LNCaP clone FGC (cell line): Measurements from ENCODE around the gene CSTF2.

ENCODE experiments used
- DNase-seq: peaks from one replicate; pipeline ENCODE4 v3.0.0-alpha.2; 2011; ENCODE audit warnings: low read depth
- H3K4me3 ChIP-seq: 2 replicates; pipeline ENCODE4 v1.5.1; 2011; ENCODE audit warnings: mild to moderate bottlenecking, low read depth, low read length, control low read depth
- CTCF ChIP-seq: IDR thresholded peaks from 2 replicates; pipeline ENCODE4 v1.5.1; 2012; ENCODE audit warnings: mild to moderate bottlenecking; ENCODE audit not compliant: control insufficient read depth, insufficient read depth; ENCODE audit errors: extremely low read depth

Gene CSTF2

DNA sequence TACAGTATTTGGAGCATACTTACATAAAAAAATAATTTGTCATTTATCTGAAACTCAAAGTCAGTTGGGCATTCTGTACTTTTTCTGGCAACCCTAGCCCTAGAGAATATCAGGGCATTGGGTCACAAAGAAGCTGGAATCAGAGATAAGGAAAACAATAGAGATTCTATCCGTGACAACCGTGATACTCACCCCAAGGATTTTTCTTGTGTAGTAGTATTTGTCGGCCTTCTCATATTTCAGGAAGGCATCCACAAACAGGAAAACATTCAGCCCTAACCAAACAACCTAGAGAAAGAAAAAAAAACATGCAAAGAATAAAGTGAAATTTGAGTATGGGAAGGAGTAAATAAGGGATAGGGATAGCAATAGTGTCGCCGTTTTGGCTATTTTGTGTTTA lies 50.3 kb downstream of the CSTF2 start:
- no peak for TF ChIP-seq CTCF
- no peak for DNase-seq
- H3K4me3 ChIP-seq: no peak overlapping the region

- DNase-seq: no peak
- H3K4me3 ChIP-seq: no peak overlapping the region
- TF ChIP-seq CTCF: no peak
Observed at GRCh38 chrX:100871594-100872560, 51.7 kb downstream of the CSTF2 start.

DNA sequence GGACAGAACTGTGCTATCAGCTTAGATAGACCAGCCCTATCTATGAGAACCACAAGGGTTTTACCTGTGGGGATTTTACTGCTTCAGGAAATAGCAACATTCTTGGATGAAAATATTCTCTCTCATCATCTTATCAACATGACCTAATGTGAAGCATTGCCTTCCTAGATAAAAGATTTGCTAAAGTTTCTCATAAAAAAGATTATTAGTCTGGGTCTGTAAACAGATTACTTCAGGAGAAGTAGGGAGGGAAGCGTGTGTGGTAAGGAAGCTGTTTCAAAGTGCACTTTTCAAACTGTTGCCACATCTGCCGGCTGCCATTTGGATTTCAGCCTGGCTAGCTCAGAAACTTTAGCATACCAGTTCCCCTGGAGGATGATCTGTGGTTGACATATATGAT lies 54.1 kb downstream of the CSTF2 start, which contains the start of gene NOX1:
Gene NOX1, minus strand, starts transcription at position 35 of the 400 bp plus-strand sequence. CDS start 220 bp downstream, outside the sequence.
- TF ChIP-seq CTCF: no peak
- DNase-seq: no peak
- no peak within 1 kb of the TSS for H3K4me3 ChIP-seq

- H3K4me3 ChIP-seq: no peak overlapping the region
- no peak for DNase-seq
- TF ChIP-seq CTCF: no peak
Observed at GRCh38 chrX:100880368-100880767, 60.2 kb downstream of the CSTF2 start.

DNA sequence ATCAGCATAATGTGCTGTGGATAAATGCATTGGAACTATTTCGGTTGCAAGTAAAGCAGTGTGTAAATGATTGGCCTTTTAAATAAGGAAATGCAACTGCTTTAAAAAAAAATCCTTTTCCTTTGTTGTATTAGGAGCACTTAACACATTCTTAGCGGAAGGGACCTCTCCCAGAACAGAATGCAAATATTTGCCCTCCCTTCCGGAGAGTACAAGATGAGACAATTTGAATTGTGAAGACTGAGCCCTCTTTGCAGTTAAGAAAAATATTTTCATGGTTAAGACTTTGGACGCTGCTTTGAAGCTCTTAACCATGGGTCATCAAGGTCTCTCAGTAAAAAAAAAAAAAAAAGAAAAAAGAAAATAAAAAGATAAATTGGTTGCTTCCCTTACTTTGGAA lies 63.5 kb downstream of the CSTF2 start:
- DNase-seq: no peak
- no peak for TF ChIP-seq CTCF
- no peak overlapping the region for H3K4me3 ChIP-seq
